SH-SY5Y (cell line): Measurements from ENCODE around the gene ZNF419.
"Not testable (repeated sequence)": the region's sequence is repeated elsewhere in the genome, so short reads cannot be mapped to it uniquely, and the experiment has no call there.

Experiments used
- GATA2 ChIP-seq: IDR thresholded peaks from 2 replicates; pipeline ENCODE4 v1.6.1; 2011; ENCODE audit warnings: mild to moderate bottlenecking, low read depth, low read length
- GATA3 ChIP-seq: IDR thresholded peaks from 2 replicates; pipeline ENCODE4 v1.6.1; 2011; ENCODE audit warnings: low read depth, mild to moderate bottlenecking, low read length, moderate library complexity

ZNF419 gene

DNA sequence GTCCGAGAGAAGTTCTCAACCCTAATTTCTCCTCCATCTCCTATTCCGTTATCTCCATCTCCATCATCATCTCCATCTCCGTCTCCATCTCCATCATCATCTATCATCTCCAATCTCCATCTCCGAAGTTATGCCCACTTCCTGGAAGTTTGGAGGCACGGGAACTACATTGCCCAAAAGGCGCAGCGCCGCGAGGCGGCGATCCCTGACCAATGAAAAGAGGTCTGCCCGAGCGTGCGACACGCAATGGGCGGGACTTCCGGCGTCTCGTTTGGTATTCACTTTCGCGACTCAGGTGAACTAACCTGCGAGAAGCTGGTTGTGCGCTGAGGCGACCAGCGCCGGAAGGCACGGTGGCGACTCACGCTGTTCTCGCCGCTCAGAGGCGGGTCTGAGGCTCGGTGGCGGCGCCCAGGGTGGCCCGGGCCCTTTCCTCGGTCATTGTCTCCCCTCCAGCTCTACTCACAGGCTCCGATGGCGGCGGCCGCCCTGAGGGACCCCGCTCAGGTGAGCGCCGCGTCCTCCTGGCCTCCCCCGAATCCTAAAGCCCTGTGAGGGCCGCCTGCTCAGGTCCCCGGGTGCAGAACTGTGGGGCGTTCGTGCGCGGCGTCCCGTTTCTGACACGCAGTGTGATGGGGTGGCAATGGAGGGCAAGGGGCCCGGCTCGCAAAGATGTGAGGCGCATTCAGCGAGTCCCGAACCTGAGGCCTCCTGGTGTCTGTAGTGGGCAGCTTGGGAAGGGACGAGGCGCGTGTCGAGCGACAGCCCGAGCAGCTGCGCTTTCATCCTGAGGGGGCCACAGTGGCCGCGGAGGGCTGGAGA is at the start of gene ZNF419:
ZNF419 (plus strand) TSS at position 274 of the 822 bp plus-strand sequence; CDS start at position 475, 201 bp downstream.
- TF ChIP-seq GATA3 (peak; percentile 48; the same call in 1 of the 2 replicates), GATA2 (peak; percentile 64)

DNA sequence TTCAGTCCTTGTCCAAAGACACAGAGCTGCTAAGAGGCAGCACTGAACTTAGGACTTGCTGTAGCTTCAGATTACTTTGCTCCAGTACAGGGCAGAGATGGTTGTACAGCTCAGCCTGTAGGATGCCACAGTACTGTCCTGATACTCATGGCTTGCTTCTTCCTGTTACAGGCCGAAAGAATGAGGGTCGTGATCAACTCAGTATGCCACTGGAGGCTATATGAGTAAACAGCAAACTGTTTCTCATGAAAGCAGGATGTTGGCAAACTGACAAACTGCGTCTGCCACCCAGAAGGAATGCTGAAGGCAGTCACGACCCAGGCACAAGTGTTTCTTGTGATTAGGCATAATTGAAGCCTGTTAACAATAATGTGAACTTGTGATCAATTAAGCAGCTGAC is 49.6 kb upstream of the ZNF419 start:
- TF ChIP-seq GATA3 (no peak), GATA2 (no peak)

DNA sequence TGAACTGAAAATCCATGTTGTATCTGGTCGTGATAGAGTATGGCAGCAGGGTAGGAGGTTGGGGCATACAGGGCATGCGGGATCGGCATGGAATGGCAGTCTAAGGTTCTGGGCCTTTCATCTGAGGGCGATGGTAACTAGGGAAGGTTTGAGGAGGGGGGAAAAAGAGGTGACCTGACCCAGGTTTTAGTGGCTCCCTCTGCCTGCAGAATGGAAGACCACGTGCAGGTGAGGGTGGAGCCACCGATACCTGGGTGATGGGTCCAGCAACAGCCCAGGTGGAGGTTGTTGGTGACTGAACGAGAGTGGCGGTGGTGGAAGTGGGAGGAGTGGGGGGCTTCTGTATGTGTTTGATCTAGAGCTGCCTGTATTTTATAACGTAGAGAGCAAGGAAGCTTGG is 48.6 kb upstream of the ZNF419 start:
- TF ChIP-seq GATA2 (no peak), GATA3 (no peak)

DNA sequence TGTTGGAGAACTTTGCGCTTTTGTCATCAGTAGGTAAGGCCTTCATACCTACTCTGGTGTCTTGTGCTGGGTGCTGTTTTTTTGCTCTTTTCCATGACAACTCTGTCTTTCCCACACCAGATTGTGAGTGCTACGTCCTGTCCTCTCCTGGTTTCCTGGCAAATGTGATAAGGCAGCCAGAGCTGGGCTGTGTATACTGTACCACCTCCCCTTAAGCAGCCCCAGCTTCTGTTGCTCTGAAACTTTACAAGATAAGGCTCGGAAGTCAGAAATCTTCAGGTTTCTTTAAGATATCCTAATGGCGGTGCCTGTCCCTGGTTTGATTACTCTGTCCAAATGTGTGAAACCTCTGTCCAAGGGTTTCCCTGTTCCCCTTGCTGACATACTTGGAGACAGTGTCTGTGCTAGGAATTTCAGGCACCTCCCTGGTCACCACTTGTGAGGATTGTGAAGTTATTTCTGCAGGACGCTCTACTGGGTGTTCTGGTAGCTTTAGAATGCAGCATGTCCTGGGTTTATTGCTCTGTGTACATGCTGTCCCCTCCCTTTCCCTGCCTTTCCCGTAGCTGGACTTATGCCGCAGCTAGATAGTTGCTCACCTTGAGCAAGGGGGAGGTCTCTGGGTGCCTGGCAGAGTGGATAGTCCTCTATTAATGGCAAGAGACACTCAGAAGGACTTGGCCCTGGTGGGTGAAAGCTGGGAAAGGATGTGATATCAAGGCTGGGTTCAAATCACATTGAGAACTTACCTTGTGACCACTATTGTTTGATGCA is 45.4 kb upstream of the ZNF419 start:
- TF ChIP-seq GATA3, result no peak
- TF ChIP-seq GATA2, result no peak

DNA sequence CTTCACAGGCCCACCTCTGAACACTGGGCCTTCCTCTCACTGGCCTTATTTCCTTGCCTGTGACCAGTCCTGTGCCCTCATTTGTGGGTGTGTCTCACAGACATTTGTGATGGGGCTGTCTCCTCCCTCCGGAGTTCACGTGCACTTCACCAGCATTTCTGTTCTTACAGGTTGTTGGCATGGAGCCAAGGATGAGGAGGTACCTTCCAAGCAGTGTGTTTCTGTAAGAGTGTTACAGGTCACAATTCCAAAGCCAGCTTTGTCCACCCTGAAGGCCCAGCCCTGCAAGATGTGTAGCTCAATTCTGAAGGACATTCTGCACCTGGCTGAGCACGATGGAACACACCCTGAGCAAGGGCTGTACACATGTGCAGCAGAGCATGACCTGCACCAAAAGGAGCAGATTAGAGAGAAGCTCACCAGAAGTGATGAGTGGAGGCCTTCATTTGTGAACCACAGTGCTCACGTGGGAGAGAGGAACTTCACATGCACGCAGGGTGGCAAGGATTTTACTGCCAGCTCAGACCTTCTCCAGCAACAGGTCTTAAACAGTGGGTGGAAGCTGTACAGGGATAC is 44.3 kb upstream of the ZNF419 start:
- TF ChIP-seq GATA2 (no peak), GATA3 (no peak)

DNA sequence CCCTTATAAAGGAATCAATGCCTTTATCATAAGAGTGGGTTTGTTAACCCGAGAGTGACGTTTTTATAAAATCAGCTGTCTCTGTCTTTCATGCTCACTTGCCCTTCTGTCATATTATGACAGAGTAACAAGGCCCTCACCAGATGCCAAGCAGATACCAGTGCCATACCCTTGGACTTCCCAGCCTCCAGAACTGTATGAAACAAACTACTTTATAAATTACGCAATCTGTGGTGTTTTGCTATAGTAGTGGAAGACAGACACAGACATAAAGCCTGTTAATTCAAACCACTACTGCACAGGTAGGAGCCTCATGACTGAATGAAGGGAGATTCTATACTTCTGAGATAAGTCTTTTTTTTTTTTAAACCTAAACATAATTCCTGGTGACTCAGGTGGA is 35.2 kb upstream of the ZNF419 start:
- no peak for TF ChIP-seq GATA2
- TF ChIP-seq GATA3, result no peak

DNA sequence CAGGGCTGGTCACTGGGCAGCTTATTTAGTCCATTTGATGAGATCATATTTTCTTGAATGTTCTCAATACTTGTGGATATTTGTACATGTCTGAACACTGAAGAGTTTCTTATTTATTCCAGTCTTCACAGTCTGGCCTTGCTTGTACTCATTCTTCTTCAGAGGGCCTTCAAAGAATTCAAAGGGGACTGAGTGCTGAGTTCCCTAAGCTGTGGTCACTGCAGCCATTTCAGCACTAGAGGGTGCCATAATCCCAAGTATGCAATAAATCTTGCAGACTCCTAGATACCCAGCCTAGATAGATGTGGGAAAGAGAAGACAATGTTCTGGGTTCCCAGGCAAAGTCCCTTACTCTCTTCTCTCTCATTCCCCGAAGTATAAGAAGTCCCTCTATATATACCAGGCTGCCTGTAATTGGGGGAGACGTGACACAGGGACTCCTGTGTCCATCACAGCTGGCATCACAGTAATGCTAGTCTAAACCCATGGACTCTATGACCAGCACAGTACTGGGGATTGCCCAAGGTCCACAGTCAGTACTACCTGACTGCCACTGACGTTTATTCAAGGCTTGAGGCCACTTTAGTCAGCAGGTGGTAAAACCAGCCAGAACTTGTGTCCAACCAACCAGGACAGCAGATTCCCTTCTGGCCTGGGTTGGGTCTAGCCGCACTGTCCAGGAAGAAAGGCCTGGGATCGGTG is 21.7 kb upstream of the ZNF419 start:
- TF ChIP-seq GATA3 (no peak), GATA2 (no peak)

DNA sequence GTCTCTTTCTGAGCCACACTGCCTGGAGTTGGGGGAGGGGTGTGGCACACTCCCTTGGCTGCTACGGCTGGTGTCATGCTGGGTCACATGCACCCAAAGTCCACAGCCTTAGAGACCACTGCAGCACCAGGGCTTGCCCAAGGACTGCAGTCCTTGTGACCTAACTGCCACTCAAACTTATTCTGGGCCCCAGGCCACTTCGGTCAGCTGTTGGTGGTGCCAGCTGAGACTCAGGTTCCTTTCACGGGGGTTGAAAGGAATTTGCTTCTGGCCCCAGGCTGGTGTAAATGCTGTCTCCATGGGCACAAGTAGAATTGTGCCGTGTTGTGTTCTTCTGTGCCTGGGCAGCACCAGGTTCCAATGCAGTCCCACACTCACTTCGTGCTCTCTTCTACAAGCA is 21.1 kb upstream of the ZNF419 start:
- TF ChIP-seq GATA3, result no peak
- no peak for TF ChIP-seq GATA2

DNA sequence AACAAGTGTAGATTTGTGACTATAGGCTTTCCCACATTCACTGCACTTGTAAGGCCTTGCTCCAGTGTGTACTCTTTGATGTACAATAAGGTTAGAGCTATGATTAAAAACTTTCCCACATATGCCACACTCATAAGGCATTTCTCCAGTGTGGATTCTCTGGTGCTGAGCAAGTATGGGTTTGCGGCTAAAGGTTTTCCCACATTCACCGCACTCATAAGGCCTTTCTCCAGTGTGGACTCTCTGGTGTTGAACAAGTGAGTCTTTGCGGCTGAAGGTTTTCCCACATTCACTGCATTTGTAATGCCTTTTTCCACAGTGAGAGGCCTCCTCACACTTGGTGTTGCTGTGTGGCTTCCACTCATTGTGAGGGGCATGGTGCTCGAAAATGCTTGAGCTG is 13.9 kb upstream of the ZNF419 start:
- TF ChIP-seq GATA3, result no peak
- no peak for TF ChIP-seq GATA2

DNA sequence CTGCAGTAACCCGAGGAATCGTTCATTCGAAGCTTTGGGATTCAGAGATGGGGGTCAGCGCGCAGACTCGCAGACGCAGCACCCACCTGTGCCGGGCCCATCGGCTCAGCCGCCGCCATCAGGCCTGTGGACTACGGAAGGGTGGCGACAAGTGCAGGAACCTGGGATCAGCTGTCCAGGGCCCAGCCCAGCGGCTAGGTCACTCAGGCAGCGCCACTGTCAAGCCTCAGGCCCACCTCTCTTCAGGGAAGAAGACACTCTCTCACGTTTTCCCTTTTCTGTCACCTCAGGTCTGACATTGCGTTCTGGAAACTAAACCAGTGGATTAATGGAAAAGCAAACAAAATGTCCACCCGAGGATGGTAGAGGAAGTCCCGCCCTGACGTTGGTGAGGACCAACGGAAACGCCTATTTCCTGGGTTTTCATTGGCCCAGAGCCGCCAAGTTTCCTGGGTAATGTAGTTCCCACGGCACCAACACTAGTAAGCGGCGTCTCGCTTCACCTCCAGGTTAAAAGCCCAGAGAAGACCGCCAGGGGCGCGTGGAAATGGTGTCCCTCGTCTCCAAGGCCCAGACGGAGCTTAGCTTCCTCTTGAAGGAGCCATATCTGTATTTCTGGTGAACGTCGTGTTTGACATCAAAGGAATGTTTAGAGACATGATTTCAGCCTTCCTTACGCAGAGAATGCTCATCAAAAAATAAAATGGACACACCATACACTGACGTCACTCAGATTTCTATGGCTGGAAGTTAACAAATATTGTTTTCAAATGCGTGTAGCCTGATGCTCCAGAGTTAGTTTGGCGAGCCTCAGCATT is 10.2 kb upstream of the ZNF419 start, which contains the start of gene ZNF772:
ZNF772 (minus strand) TSS at position 376 of the 818 bp plus-strand sequence; CDS start at position 119, 257 bp downstream.
- no peak for TF ChIP-seq GATA2
- no peak for TF ChIP-seq GATA3

DNA sequence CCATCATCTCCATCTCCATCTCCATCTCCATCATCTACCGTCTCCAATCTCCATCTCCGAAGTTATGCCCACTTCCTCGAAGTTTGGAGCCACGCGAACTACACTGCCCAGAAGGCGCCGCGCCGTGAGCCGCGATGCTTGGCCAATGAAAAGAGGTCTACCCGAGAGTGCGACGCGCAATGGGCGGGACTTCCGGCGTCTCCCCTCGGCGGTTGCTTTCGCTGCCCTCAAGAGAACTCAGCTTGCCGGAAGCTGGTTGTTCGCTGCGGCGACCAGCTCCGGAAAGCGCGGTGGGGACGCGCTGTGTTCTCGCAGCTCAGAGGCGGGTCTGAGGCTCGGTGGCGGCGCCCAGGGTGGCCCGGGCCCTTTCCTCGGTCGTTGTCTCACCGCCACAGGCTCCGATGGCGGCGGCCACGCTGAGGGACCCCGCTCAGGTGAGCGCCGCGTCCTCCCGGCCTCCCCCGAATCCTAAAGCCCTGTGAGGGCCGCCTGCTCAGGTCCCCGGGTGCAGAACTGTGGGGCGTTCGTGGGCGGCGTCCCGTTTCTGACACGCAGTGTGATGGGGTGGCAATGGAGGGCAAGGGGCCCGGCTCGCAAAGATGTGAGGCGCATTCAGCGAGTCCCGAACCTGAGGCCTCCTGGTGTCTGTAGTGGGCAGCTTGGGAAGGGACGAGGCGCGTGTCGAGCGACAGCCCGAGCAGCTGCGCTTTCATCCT is 12.3 kb downstream of the ZNF419 start, which contains the start of gene ZNF773:
ZNF773 (plus strand) TSS at position 259 of the 716 bp plus-strand sequence; CDS start at position 402, 143 bp downstream.
- TF ChIP-seq GATA2, GATA3: not testable (repeated sequence)

DNA sequence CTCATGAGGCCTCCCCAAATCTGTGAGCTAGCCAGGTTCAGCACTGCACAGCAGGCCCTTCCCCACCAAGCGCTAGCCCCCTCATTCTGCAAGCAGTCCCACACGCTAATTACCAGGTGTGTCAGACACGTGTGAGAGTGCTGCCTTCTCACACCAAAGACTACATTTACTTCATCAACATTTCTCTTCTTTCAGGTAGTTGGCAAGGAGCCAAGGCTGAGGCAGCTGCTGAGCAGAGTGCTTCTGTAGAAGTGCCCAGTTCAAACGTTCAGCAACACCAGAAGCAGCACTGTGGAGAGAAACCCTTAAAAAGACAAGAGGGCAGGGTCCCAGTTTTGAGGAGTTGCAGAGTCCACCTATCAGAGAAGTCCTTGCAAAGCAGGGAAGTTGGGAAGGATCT is 18.6 kb downstream of the ZNF419 start:
- TF ChIP-seq GATA3, result no peak

DNA sequence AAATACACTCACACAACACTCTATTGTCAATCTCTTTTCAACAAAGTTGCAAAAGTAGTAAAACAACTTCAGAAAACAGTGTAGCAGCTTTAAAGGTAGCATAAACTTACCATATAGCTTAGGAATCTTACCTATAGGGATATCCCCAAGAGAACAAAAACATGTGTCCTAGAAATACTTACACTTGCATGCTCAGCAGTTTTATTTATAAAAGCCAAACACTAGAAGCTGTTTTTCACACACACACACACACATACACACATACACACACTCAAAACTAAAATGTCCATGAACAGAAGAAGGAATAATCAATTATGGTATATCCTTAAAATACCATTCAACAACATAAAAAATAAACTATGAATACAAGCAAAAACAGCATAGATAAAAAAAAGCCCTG is 23.9 kb downstream of the ZNF419 start:
- TF ChIP-seq GATA2 (no peak), GATA3 (no peak)
